ENCODE measurements around the gene SLC9A7.

The SLC9A7 gene

DNA sequence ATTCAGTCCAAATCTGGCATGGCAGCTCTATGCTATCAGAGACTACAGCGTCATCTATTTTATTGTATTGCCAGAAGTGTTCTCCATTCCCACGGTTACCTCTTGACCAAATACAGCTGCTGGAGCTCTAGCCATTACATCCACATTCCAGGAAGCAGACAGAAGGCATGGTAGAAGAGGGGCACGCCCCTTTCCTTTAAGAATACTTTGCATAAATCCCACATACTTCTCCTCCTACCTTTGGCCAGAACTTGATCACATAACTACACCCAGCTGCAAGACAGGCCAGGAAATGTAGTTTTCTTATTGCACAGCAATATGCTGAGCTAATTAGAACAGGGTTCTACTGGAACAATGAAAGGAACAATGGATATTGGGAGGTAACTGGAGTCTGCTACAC is 14.9 kb downstream of the SLC9A7 start:
- ChIA-PET POLR2A (no interaction called here), CTCF (no interaction called here)
- no peak for DNase-seq (ENCODE audit: low read depth, low spot score)
- no peak overlapping the region for H3K4me3 ChIP-seq (ENCODE audit: low read depth, low read length)
- TF ChIP-seq, protein P1, sequence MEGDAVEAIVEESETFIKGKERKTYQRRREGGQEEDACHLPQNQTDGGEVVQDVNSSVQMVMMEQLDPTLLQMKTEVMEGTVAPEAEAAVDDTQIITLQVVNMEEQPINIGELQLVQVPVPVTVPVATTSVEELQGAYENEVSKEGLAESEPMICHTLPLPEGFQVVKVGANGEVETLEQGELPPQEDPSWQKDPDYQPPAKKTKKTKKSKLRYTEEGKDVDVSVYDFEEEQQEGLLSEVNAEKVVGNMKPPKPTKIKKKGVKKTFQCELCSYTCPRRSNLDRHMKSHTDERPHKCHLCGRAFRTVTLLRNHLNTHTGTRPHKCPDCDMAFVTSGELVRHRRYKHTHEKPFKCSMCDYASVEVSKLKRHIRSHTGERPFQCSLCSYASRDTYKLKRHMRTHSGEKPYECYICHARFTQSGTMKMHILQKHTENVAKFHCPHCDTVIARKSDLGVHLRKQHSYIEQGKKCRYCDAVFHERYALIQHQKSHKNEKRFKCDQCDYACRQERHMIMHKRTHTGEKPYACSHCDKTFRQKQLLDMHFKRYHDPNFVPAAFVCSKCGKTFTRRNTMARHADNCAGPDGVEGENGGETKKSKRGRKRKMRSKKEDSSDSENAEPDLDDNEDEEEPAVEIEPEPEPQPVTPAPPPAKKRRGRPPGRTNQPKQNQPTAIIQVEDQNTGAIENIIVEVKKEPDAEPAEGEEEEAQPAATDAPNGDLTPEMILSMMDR (IDR thresholded peaks at IDR 0.05; ENCODE audit: insufficient read depth, low read length, missing control alignments) = no peak

GRCh38 chrX:46743046-46743445 is 15.9 kb downstream of the SLC9A7 start:
- no peak for DNase-seq (ENCODE audit: low read depth, low spot score)
- no peak overlapping the region for H3K4me3 ChIP-seq (ENCODE audit: low read depth, low read length)
- CTCF ChIA-PET = no interaction called here
- TF ChIP-seq, protein P1 (IDR thresholded peaks at IDR 0.05; ENCODE audit: insufficient read depth, low read length, missing control alignments) = no peak
- POLR2A ChIA-PET = no interaction called here

GRCh38 chrX:46739736-46740135 is 19.2 kb downstream of the SLC9A7 start:
- ChIA-PET CTCF (interaction anchor here (1.6 to 1.7 kb wide), 2 partner anchors 21 to 43 kb away, joined by 4 read pairs; no protein-coding TSS in a partner anchor), POLR2A (no interaction called here)
- no peak for DNase-seq (ENCODE audit: low read depth, low spot score)
- TF ChIP-seq, protein P1 (IDR thresholded peaks at IDR 0.05; ENCODE audit: insufficient read depth, low read length, missing control alignments) = no peak
- no peak overlapping the region for H3K4me3 ChIP-seq (ENCODE audit: low read depth, low read length)

- no peak overlapping the region for H3K4me3 ChIP-seq (ENCODE audit: low read depth, low read length)
- TF ChIP-seq, protein P1 (IDR thresholded peaks at IDR 0.05; ENCODE audit: insufficient read depth, low read length, missing control alignments) = no peak
- POLR2A ChIA-PET = no interaction called here
- DNase-seq (ENCODE audit: low read depth, low spot score) = no peak
- CTCF ChIA-PET = no interaction called here
These were observed 21.5 kb downstream of the SLC9A7 start for GRCh38 chrX:46737462-46737861.

DNA sequence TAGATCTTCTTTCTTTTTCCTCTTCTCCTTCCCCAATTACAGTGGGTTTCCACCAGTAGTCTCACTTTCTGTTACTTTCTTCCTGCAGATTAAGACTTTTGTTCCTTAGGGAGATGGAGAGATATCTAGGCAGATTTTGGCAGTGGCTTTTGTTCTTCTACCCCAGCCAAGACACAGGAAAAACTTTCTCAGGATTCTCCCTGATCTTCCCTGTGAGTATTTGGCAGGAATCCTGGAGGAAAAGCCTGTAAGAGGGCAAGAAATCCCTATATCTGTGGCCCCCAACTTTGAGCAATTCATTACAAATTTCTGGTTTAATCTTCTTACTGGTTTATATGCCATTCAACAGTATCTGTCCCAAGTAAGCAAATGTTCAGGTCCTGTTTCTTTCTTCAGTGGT is 21.9 kb downstream of the SLC9A7 start:
- no peak overlapping the region for H3K4me3 ChIP-seq (ENCODE audit: low read depth, low read length)
- ChIA-PET CTCF (no interaction called here), POLR2A (no interaction called here)
- DNase-seq (ENCODE audit: low read depth, low spot score) = no peak
- TF ChIP-seq, protein P1 (IDR thresholded peaks at IDR 0.05; ENCODE audit: insufficient read depth, low read length, missing control alignments) = no peak

- DNase-seq (ENCODE audit: low read depth, low spot score) = no peak
- CTCF ChIA-PET = interaction anchor here (1.1 kb wide), 1 partner anchor 9 kb away, joined by 3 read pairs; no protein-coding TSS in a partner anchor
- POLR2A ChIA-PET = no interaction called here
- TF ChIP-seq, protein P1 (IDR thresholded peaks at IDR 0.05; ENCODE audit: insufficient read depth, low read length, missing control alignments) = no peak
- no peak overlapping the region for H3K4me3 ChIP-seq (ENCODE audit: low read depth, low read length)
These were observed 23.3 kb downstream of the SLC9A7 start for GRCh38 chrX:46735622-46736021.

Measured in AG04449 (cell line).